AG10803 (cell line): ENCODE results near the gene SCEL.

Experiments used
- DNase-seq: peaks from one replicate; pipeline ENCODE4 v3.0.0; 2010; ENCODE audit warnings: low read depth
- H3K4me3 ChIP-seq: 2 replicates; pipeline ENCODE4 v1.5.1; 2011; ENCODE audit warnings: mild to moderate bottlenecking, low read length, control low read depth
- TF ChIP-seq, protein P1 (sequence below): conservative IDR thresholded peaks from 2 replicates; pipeline ENCODE4 v1.5.1; 2011; ENCODE audit warnings: mild to moderate bottlenecking, low read length, control low read depth, inconsistent platforms

The SCEL gene

GRCh38 chr13:77691871-77692270 is 156.4 kb downstream of the SCEL start:
- TF ChIP-seq, protein P1, sequence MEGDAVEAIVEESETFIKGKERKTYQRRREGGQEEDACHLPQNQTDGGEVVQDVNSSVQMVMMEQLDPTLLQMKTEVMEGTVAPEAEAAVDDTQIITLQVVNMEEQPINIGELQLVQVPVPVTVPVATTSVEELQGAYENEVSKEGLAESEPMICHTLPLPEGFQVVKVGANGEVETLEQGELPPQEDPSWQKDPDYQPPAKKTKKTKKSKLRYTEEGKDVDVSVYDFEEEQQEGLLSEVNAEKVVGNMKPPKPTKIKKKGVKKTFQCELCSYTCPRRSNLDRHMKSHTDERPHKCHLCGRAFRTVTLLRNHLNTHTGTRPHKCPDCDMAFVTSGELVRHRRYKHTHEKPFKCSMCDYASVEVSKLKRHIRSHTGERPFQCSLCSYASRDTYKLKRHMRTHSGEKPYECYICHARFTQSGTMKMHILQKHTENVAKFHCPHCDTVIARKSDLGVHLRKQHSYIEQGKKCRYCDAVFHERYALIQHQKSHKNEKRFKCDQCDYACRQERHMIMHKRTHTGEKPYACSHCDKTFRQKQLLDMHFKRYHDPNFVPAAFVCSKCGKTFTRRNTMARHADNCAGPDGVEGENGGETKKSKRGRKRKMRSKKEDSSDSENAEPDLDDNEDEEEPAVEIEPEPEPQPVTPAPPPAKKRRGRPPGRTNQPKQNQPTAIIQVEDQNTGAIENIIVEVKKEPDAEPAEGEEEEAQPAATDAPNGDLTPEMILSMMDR: no peak
- DNase-seq: no peak
- no peak overlapping the region for H3K4me3 ChIP-seq

- no peak for DNase-seq
- TF ChIP-seq, protein P1: no peak
- no peak overlapping the region for H3K4me3 ChIP-seq
These were observed 157.4 kb downstream of the SCEL start for GRCh38 chr13:77692746-77693448.

GRCh38 chr13:77693449-77693940 is 158.0 kb downstream of the SCEL start:
- TF ChIP-seq, protein P1: no peak
- no peak overlapping the region for H3K4me3 ChIP-seq
- no peak for DNase-seq
